Neuronal stem cell (in vitro differentiated cells): ENCODE data around the gene CYB5B.

Experiments
- DNase-seq: peaks from one replicate; pipeline ENCODE4 v3.0.0-alpha.2; 2013; ENCODE audit warnings: low spot score
- H2AFZ ChIP-seq: one replicate; pipeline ENCODE4 v1.6.1; 2013; ENCODE audit warnings: mild to moderate bottlenecking, low read length, inconsistent platforms
- H2AK5ac ChIP-seq: 2 replicates; pipeline ENCODE4 v1.6.1; 2013; ENCODE audit warnings: low read depth, mild to moderate bottlenecking, inconsistent platforms, low read length, moderate library complexity, mixed read lengths
- H2BK120ac ChIP-seq: 2 replicates; pipeline ENCODE4 v1.6.1; 2013; ENCODE audit warnings: low read depth, mild to moderate bottlenecking, inconsistent platforms, low read length, moderate library complexity, mixed read lengths
- H2BK12ac ChIP-seq: one replicate; pipeline ENCODE4 v1.6.1; 2013; ENCODE audit warnings: low read length, inconsistent platforms
- H2BK15ac ChIP-seq: 2 replicates; pipeline ENCODE4 v1.6.1; 2013; ENCODE audit warnings: mild to moderate bottlenecking, low read length, inconsistent platforms, mixed read lengths
- H2BK5ac ChIP-seq: one replicate; pipeline ENCODE4 v1.6.1; 2013; ENCODE audit warnings: inconsistent platforms, mild to moderate bottlenecking, low read length, moderate library complexity
- H3K14ac ChIP-seq: one replicate; pipeline ENCODE4 v1.6.1; 2013; ENCODE audit warnings: low read length, inconsistent platforms
- H3K18ac ChIP-seq: 2 replicates; pipeline ENCODE4 v1.6.1; 2013; ENCODE audit warnings: low read length, inconsistent platforms
- H3K23ac ChIP-seq: 2 replicates; pipeline ENCODE4 v1.6.1; 2013; ENCODE audit warnings: low read depth, mild to moderate bottlenecking, mixed read lengths, low read length, inconsistent platforms; ENCODE audit not compliant: poor library complexity
- H3K27ac ChIP-seq: replicated peaks from 3 replicates; pipeline ENCODE4 v1.5.1; 2013; ENCODE audit warnings: low read length, inconsistent platforms
- H3K27me3 ChIP-seq, 3 experiments: 2 replicates each; pipeline ENCODE4 v1.6.1; 2013; ENCODE audit warnings: low read length in 3 of 3, mild to moderate bottlenecking in 2 of 3, inconsistent platforms in 1 of 3, low read depth in 1 of 3, mixed read lengths in 1 of 3, moderate library complexity in 1 of 3; ENCODE audit not compliant: control insufficient read depth in 3 of 3, insufficient read depth in 3 of 3
- H3K36me3 ChIP-seq, 2 donors: replicated peaks in 1 of 2; 2 replicates each; pipeline ENCODE4 v1.6.1; 2013; ENCODE audit warnings: low read length in 2 of 2; ENCODE audit not compliant: control insufficient read depth in 2 of 2, insufficient read depth in 2 of 2
- H3K4ac ChIP-seq: 2 replicates; pipeline ENCODE4 v1.6.1; 2013; ENCODE audit warnings: inconsistent platforms, mild to moderate bottlenecking, low read length, moderate library complexity
- H3K4me1 ChIP-seq, 2 donors: 1 replicate in 1 of 2; 2 replicates in 1 of 2; pipeline ENCODE4 v1.6.1; 2013; ENCODE audit warnings: low read length in 2 of 2, low read depth in 1 of 2; ENCODE audit not compliant: control insufficient read depth in 2 of 2, insufficient read depth in 1 of 2
- H3K4me2 ChIP-seq: one replicate; pipeline ENCODE4 v1.6.1; 2013; ENCODE audit warnings: mild to moderate bottlenecking, low read length, inconsistent platforms; ENCODE audit not compliant: insufficient read depth, poor library complexity, severe bottlenecking
- H3K4me3 ChIP-seq, 2 donors: 2 replicates each; pipeline ENCODE4 v1.5.1; 2013; ENCODE audit warnings: low read length in 2 of 2, mild to moderate bottlenecking in 2 of 2, inconsistent platforms in 1 of 2, moderate library complexity in 1 of 2
- H3K79me1 ChIP-seq: one replicate; pipeline ENCODE4 v1.6.1; 2013; ENCODE audit warnings: low read depth, mild to moderate bottlenecking, inconsistent platforms, low read length, moderate library complexity
- H3K9ac ChIP-seq: one replicate; pipeline ENCODE4 v1.6.1; 2013; ENCODE audit warnings: mild to moderate bottlenecking, low read depth, low read length, inconsistent platforms; ENCODE audit not compliant: poor library complexity
- H3K9me3 ChIP-seq, 2 donors: replicated peaks in 1 of 2; 2 replicates each; pipeline versions ENCODE3 to v1.6.1; 2013; ENCODE audit warnings: low read length in 2 of 2, mild to moderate bottlenecking in 2 of 2, inconsistent platforms in 1 of 2, low read depth in 1 of 2, mixed read lengths in 1 of 2, moderate library complexity in 1 of 2; ENCODE audit not compliant: control insufficient read depth in 2 of 2, insufficient read depth in 1 of 2
- H4K8ac ChIP-seq: one replicate; pipeline ENCODE4 v1.6.1; 2013; ENCODE audit warnings: low read depth, mild to moderate bottlenecking, inconsistent platforms, low read length, moderate library complexity
- H4K91ac ChIP-seq: one replicate; pipeline ENCODE4 v1.6.1; 2013; ENCODE audit warnings: low read length, low read depth, mild to moderate bottlenecking, inconsistent platforms; ENCODE audit not compliant: poor library complexity
- WGBS, 2 donors: extraction: QIAGEN DNeasy Blood & Tissue Kit; methylation state at CpG; one replicate each; pipeline ENCODE4 v1.1.7; 2013; ENCODE audit warnings: missing lambda C conversion rate in 2 of 2, mixed read lengths in 1 of 2; ENCODE audit not compliant: insufficient read length in 2 of 2, insufficient replicate concordance in 1 of 2; ENCODE audit errors: extremely low coverage in 2 of 2; 5-methylcytosine and 5-hydroxymethylcytosine counted together

Gene CYB5B

DNA sequence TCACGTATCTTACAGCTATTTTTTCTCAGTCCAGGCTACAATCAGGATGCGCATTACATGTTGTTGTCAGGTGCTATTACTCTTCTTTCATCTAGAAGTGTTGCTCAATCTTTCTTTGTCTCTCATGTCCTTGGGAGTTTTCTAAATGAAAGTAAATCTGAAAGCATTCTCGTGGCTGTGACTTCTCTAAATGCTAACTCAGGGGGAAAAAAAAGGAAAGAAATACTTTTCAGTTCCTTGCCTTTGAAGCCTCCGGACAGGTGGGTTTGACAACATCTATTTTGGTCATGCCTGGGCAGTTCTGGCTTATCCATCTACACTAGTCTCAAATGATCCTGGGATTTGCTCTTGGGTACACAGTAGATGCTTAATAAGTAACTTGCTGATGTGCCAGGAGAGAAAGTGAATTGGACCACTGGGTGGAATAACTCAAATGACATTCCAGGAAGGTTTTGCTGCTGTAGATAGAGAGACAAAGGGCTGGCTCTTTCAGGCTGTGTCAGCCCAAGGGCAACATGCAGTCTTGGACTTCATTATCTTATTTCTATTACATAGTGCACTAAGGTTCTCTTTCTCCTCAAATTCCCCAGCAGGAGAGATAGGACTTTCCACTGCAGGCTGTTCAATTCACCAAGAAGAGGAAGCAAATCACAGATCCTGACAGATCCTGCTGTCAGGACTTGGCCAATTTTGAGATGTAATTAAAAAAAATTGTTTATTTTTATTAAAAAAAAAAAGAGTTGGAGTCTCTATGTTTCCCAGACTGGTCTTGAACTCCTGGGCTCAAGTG lies 77.7 kb downstream of the CYB5B start:
- Histone ChIP-seq H3K4ac (no peak overlapping the region), H2BK15ac (no peak overlapping the region), H3K4me2 (no peak overlapping the region), H2AFZ (no peak overlapping the region), H4K8ac (no peak overlapping the region), H3K14ac (no peak overlapping the region), H2BK5ac (no peak overlapping the region), H3K23ac (no peak overlapping the region), H3K27ac (no peak overlapping the region), H2AK5ac (no peak overlapping the region), H3K18ac (no peak overlapping the region), H3K36me3 (no peaks in the 10 kb centered on the region), H3K79me1 (no peaks in the 10 kb centered on the region), H2BK120ac (no peak overlapping the region), H4K91ac (no peak overlapping the region), H3K9ac (no peak overlapping the region), H2BK12ac (no peak overlapping the region), H3K27me3 (no peaks in the 10 kb centered on the region), H3K9me3 (peaks cover 0 to 2% of the 10 kb centered on the region in 2 donors), H3K4me1 (peaks cover 2 to 10% of the 10 kb centered on the region in 2 donors), H3K4me3 (no peak overlapping the region)
- no peak for DNase-seq
- no CpG with 5 or more reads among the region's 4 CpGs for WGBS, 2 donors

DNA sequence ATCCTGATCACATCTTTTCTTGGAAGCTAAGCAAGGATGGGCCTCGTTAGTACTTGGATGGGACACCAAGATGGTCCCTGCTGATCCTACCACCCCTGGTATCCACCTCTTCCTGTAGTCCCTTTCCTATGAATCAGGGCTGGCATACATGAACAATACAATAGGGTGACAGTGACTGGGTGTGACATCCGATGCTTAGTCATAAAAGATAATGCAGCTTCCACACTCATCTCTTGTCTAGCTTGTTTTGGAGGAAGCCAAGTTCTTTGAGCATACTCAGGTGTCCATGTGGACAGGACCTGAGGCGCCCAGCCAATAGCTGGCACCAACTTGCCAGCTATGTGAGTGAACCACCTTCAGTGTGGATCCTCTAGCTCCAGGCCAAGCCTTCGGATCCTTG lies 78.8 kb downstream of the CYB5B start:
- no peak overlapping the region for H2BK12ac ChIP-seq
- H3K36me3 ChIP-seq, result no peaks in the 10 kb centered on the region
- no peak overlapping the region for H3K18ac ChIP-seq
- DNase-seq, result no peak
- H2BK5ac ChIP-seq, result no peak overlapping the region
- H4K91ac ChIP-seq, result no peak overlapping the region
- no peak overlapping the region for H3K4ac ChIP-seq
- no peak overlapping the region for H2BK120ac ChIP-seq
- peaks cover 1 to 2% of the 10 kb centered on the region in 2 donors for H3K4me1 ChIP-seq
- H3K9me3 ChIP-seq, result peaks cover 0 to 2% of the 10 kb centered on the region in 2 donors
- H3K79me1 ChIP-seq, result no peaks in the 10 kb centered on the region
- H3K4me2 ChIP-seq, result no peak overlapping the region
- no peak overlapping the region for H3K23ac ChIP-seq
- no peak overlapping the region for H2AFZ ChIP-seq
- H2AK5ac ChIP-seq, result no peak overlapping the region
- no CpG with 5 or more reads among the region's 4 CpGs for WGBS, 2 donors
- no peak overlapping the region for H4K8ac ChIP-seq
- no peak overlapping the region for H3K14ac ChIP-seq
- H2BK15ac ChIP-seq, result no peak overlapping the region
- no peaks in the 10 kb centered on the region for H3K27me3 ChIP-seq
- peak overlapping the region; percentile 30 for H3K9ac ChIP-seq
- H3K27ac ChIP-seq, result no peak overlapping the region
- no peak overlapping the region for H3K4me3 ChIP-seq

DNA sequence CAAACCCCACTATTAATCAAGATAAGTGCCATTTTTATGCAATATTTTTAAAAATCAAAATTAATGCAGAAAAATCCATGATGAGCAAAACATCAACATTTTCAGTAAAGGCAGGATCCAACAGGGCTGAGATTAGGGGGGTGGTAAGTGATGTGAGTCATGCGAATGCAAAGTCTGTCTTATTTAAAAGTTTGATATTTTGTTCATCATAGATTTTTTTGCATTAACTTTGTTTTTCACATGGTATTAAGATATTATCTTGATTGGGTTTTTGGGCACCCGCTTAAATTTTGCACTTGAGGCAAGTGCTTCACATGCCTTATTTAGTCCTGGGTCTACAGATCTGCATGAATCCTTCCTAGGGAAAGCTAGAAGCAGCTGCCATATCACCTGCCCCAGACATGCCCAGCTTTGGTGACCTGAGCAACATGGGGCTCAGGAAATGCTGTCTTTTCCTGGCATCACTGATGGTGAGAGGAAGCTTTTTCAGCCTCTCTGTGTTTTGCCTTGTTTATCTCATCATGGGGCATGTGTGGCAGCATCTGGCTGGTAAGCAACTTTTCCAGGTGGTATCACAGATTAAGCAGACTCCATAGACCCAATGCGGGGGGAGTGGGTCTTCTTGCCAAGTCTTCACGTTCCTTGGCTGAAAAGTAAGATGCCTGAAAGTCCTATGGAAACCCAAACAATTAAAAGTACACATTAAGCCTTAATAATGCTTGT lies 83.8 kb downstream of the CYB5B start:
- Histone ChIP-seq H3K9ac (no peak overlapping the region), H3K36me3 (no peaks in the 10 kb centered on the region), H2AK5ac (no peak overlapping the region), H3K4ac (no peak overlapping the region), H2BK120ac (no peak overlapping the region), H3K23ac (no peak overlapping the region), H2BK15ac (no peak overlapping the region), H3K27ac (no peak overlapping the region), H3K14ac (no peak overlapping the region), H3K4me3 (no peak overlapping the region), H3K4me2 (no peak overlapping the region), H3K9me3 (no peaks in the 10 kb centered on the region), H4K91ac (no peak overlapping the region), H2AFZ (no peak overlapping the region), H4K8ac (no peak overlapping the region), H3K27me3 (no peaks in the 10 kb centered on the region), H3K18ac (no peak overlapping the region), H3K4me1 (peaks cover 0 to 1% of the 10 kb centered on the region in 2 donors), H2BK12ac (no peak overlapping the region), H2BK5ac (no peak overlapping the region), H3K79me1 (no peaks in the 10 kb centered on the region)
- no peak for DNase-seq
- no CpG with 5 or more reads among the region's 4 CpGs for WGBS, 2 donors

DNA sequence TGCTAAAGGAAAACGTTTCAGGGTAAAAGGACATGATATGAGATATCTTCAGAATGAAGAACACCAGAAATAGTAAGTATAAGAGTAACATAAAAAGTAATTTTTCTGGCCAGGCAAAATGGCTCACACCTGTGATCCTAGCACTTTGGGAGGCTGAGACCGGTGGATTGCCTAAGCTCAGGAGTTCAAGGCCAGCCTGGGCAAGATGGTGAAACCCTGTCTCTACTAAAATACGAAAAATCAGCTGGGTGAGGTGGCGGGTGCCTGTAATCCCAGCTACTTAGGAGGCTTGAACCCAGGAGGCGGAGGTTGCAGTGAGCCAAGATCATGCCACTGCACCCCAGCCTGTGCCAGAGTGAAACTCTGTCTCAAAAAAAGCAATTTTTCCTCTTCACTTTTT lies 84.7 kb downstream of the CYB5B start:
- Histone ChIP-seq H3K23ac (no peak overlapping the region), H3K79me1 (no peaks in the 10 kb centered on the region), H2BK15ac (no peak overlapping the region), H4K91ac (no peak overlapping the region), H2BK5ac (no peak overlapping the region), H3K27ac (no peak overlapping the region), H3K9me3 (no peaks in the 10 kb centered on the region), H3K27me3 (peaks cover 0 to 3% (median 0%) of the 10 kb centered on the region in 3 experiments), H2AK5ac (no peak overlapping the region), H3K4me3 (no peak overlapping the region), H3K4ac (no peak overlapping the region), H3K18ac (no peak overlapping the region), H3K4me1 (peaks cover 0 to 1% of the 10 kb centered on the region in 2 donors), H2BK120ac (no peak overlapping the region), H2BK12ac (no peak overlapping the region), H3K36me3 (no peaks in the 10 kb centered on the region), H2AFZ (no peak overlapping the region), H3K14ac (no peak overlapping the region), H4K8ac (no peak overlapping the region), H3K9ac (no peak overlapping the region), H3K4me2 (no peak overlapping the region)
- WGBS, 2 donors, result no CpG with 5 or more reads among the region's 5 CpGs
- DNase-seq, result no peak
